Loucy (cell line): ENCODE results near the gene CDA.

ENCODE experiments used
- H2AFZ ChIP-seq: fragments of 200-600 bp; sonication (generic); 2 replicates; pipeline ENCODE4 v1.6.0; 2016; ENCODE audit warnings: antibody characterized with exemption, mild to moderate bottlenecking, low read length, moderate library complexity
- H3F3A ChIP-seq: fragments of 200-600 bp; 2 replicates; pipeline ENCODE4 v1.6.0; 2016; ENCODE audit warnings: antibody characterized with exemption, low read depth, mild to moderate bottlenecking
- H3K27me3 ChIP-seq: fragments of 200-600 bp; sonication (generic); 2 replicates; pipeline ENCODE4 v1.6.1; 2014; ENCODE audit warnings: low read length, mild to moderate bottlenecking; ENCODE audit not compliant: insufficient read depth, poor library complexity, severe bottlenecking
- H3K36me3 ChIP-seq: fragments of 200-600 bp; sonication (generic); 2 replicates; pipeline ENCODE4 v1.6.1; 2016; ENCODE audit warnings: low read length; ENCODE audit not compliant: insufficient read depth
- H3K4me1 ChIP-seq: fragments of 200-600 bp; sonication (generic); 2 replicates; pipeline ENCODE4 v1.5.1; 2014; ENCODE audit warnings: low read length, mild to moderate bottlenecking; ENCODE audit not compliant: insufficient read depth, poor library complexity, severe bottlenecking
- H3K4me2 ChIP-seq: fragments of 200-600 bp; sonication (generic); 2 replicates; pipeline ENCODE4 v1.6.0; 2014; ENCODE audit warnings: antibody characterized with exemption, low read length, low read depth, mild to moderate bottlenecking; ENCODE audit not compliant: poor library complexity, severe bottlenecking
- H3K4me3 ChIP-seq: fragments of 200-600 bp; sonication (generic); 2 replicates; pipeline ENCODE4 v1.5.1; 2014; ENCODE audit warnings: low read length, mild to moderate bottlenecking, mixed read lengths; ENCODE audit not compliant: poor library complexity, severe bottlenecking
- H3K79me2 ChIP-seq: fragments of 200-600 bp; sonication (generic); 2 replicates; pipeline ENCODE4 v1.6.1; 2014; ENCODE audit warnings: low read length; ENCODE audit not compliant: insufficient read depth
- H3K9ac ChIP-seq: fragments of 200-600 bp; sonication (generic); 2 replicates; pipeline ENCODE4 v1.6.0; 2014; ENCODE audit warnings: mild to moderate bottlenecking, low read depth, low read length, moderate library complexity; ENCODE audit not compliant: poor library complexity, severe bottlenecking
- H3K9me2 ChIP-seq: fragments of 200-600 bp; sonication (generic); replicated peaks from 2 replicates; pipeline ENCODE4 v1.6.1; 2016; ENCODE audit warnings: low read depth, low read length, mixed read lengths
- H3K9me3 ChIP-seq: fragments of 200-600 bp; sonication (generic); 2 replicates; pipeline ENCODE4 v1.6.1; 2014; ENCODE audit warnings: mild to moderate bottlenecking, antibody characterized with exemption, low read length, low read depth; ENCODE audit not compliant: insufficient read depth
- H4K20me1 ChIP-seq: fragments of 200-600 bp; sonication (generic); 2 replicates; pipeline ENCODE4 v1.6.0; 2014; ENCODE audit warnings: antibody characterized with exemption, low read length, mild to moderate bottlenecking; ENCODE audit not compliant: insufficient read depth, poor library complexity, severe bottlenecking
- CTCF ChIP-seq: fragments of 200-600 bp; sonication (generic); conservative IDR thresholded peaks from 2 replicates; pipeline ENCODE4 v1.5.1; 2014; ENCODE audit warnings: mild to moderate bottlenecking, antibody characterized with exemption, low read length
- EZH2phosphoT487 ChIP-seq: fragments of 200-600 bp; IDR thresholded peaks from 2 replicates; pipeline ENCODE4 v1.6.1; 2018; ENCODE audit warnings: antibody characterized with exemption, mild to moderate bottlenecking, moderate library complexity, borderline replicate concordance

CDA gene

GRCh38 chr1:20661207-20662109, 72.6 kb downstream of the CDA start, which contains the start of gene DDOST:
Gene DDOST, minus strand, starts transcription at chr1:20661369. Its CDS starts 19 bp downstream, at chr1:20661350.
- peaks cover 18% of the 10 kb centered on the region; the same call in 1 of the 2 replicates for H3K36me3 ChIP-seq
- peaks cover 3% of the 10 kb centered on the region; the same call in 1 of the 2 replicates for H3F3A ChIP-seq
- peak within 1 kb of the TSS; percentile 96 for H3K9ac ChIP-seq
- H3K4me2 ChIP-seq: peak within 1 kb of the TSS; percentile 98
- H4K20me1 ChIP-seq: peaks cover 38% of the 10 kb centered on the region
- no peaks in the 10 kb centered on the region for H3K27me3 ChIP-seq
- H3K79me2 ChIP-seq: peaks cover 56% of the 10 kb centered on the region
- H3K9me3 ChIP-seq: no peaks in the 10 kb centered on the region
- H3K4me1 ChIP-seq: peaks cover 40% of the 10 kb centered on the region
- peak within 1 kb of the TSS; percentile 79 for H2AFZ ChIP-seq
- TF ChIP-seq EZH2phosphoT487 (no peak), CTCF (peak; percentile 30; the same call in 1 of the 2 replicates)
- no peaks in the 10 kb centered on the region for H3K9me2 ChIP-seq
- H3K4me3 ChIP-seq: peak within 1 kb of the TSS; percentile 89

- Histone ChIP-seq H3F3A (peaks cover 3% of the 10 kb centered on the region; the same call in 1 of the 2 replicates), H2AFZ (peak overlapping the region; percentile 56)
Measured at GRCh38 chr1:20662110-20662475, 73.2 kb downstream of the CDA start.

GRCh38 chr1:20663365-20663764, 74.5 kb downstream of the CDA start:
- Histone ChIP-seq H3K27me3 (no peaks in the 10 kb centered on the region), H4K20me1 (peaks cover 27% of the 10 kb centered on the region), H3K9ac (no peak overlapping the region), H3K9me2 (no peaks in the 10 kb centered on the region), H3K79me2 (peaks cover 37% of the 10 kb centered on the region), H3K4me3 (no peak overlapping the region), H3K4me1 (peaks cover 41% of the 10 kb centered on the region), H3F3A (peaks cover 3% of the 10 kb centered on the region; the same call in 1 of the 2 replicates), H3K4me2 (no peak overlapping the region), H3K9me3 (no peaks in the 10 kb centered on the region), H3K36me3 (peaks cover 2% of the 10 kb centered on the region; the same call in 1 of the 2 replicates), H2AFZ (no peak overlapping the region)
- TF ChIP-seq CTCF (peak; percentile 40), EZH2phosphoT487 (no peak)

More at GRCh38 chr1:20662110-20662475, 73.2 kb downstream of the CDA start:
- Histone ChIP-seq H3K9me2 (no peaks in the 10 kb centered on the region), H3K4me2 (peak overlapping the region; percentile 84), H3K4me3 (peak overlapping the region; percentile 89), H3K4me1 (peaks cover 44% of the 10 kb centered on the region), H3K9me3 (no peaks in the 10 kb centered on the region), H3K27me3 (no peaks in the 10 kb centered on the region), H3K9ac (peak overlapping the region; percentile 96), H3K36me3 (peaks cover 12% of the 10 kb centered on the region; the same call in 1 of the 2 replicates), H3K79me2 (peaks cover 50% of the 10 kb centered on the region), H4K20me1 (peaks cover 32% of the 10 kb centered on the region)
- TF ChIP-seq CTCF: no peak
- no peak for TF ChIP-seq EZH2phosphoT487
